Ovary (tissue), 9 donors: ENCODE measurements around the gene HOXA11. TPM values are rescaled to one million over a fixed set of nuclear protein-coding genes. Genes with fewer than 3 reads are reported as not detected.

Source experiments
- DNase-seq, 5 donors: peaks; one replicate each; pipeline ENCODE4 v3.0.0-alpha.2; 2019 to 2020
- H3K27ac ChIP-seq, 2 donors: fragments of 200-600 bp; one replicate each; pipeline versions ENCODE4 v1.5.1 to v1.8.0; 2019 to 2022
- H3K27me3 ChIP-seq: fragments of 200-600 bp; one replicate; pipeline ENCODE4 v1.8.0; 2022
- H3K36me3 ChIP-seq: fragments of 200-600 bp; sonication (generic); one replicate; pipeline ENCODE4 v1.5.1; 2019
- H3K4me1 ChIP-seq: one replicate; pipeline ENCODE4 v1.8.1; 2013; ENCODE audit warnings: mild to moderate bottlenecking, moderate library complexity; ENCODE audit not compliant: insufficient read depth
- H3K4me3 ChIP-seq: fragments of 200-600 bp; sonication (generic); one replicate; pipeline ENCODE4 v1.5.1; 2017
- H3K9me3 ChIP-seq, 2 donors: fragments of 200-600 bp in 1 of 2; sonication (generic) in 1 of 2; one replicate each; pipeline versions ENCODE4 v1.5.1 to v1.8.1; 2013 to 2019; ENCODE audit warnings: mild to moderate bottlenecking in 1 of 2, moderate library complexity in 1 of 2
- CTCF ChIP-seq, 3 donors: fragments of 450-650 bp in 2 of 3; fragments of 200-600 bp in 1 of 3; IDR thresholded peaks; one replicate each; pipeline versions ENCODE4 v1.5.1 to v1.8.0; 2016 to 2022; ENCODE audit warnings: antibody characterized with exemption in 3 of 3, mild to moderate bottlenecking in 1 of 3
- EP300 ChIP-seq: sonication (generic); formaldehyde crosslinking; IDR thresholded peaks from one replicate; pipeline ENCODE4 v1.6.1; 2017; ENCODE audit warnings: antibody characterized with exemption
- POLR2A ChIP-seq: fragments of 450-650 bp; IDR thresholded peaks from one replicate; pipeline ENCODE4 v1.6.1; 2017; ENCODE audit warnings: antibody characterized with exemption, mild to moderate bottlenecking, moderate library complexity
- WGBS, 3 donors: extraction: QIAGEN DNeasy Blood & Tissue Kit in 1 of 3; methylation state at CpG; one replicate each; pipeline versions ENCODE4 v1.1.5 to v1.1.7; 2013 to 2017; 5-methylcytosine and 5-hydroxymethylcytosine counted together
- intact Hi-C, 4 donors: fragments of 100-400 bp; cut with DNase I; formaldehyde crosslinking; loops; one replicate each; pipeline versions ENCODE4 v1.11.0 to v1.15.1; 2022 to 2023
- polyA plus RNA-seq, 2 donors: library from polyadenylated mRNA; stranded (reverse); fragments of 200-250 nt in 1 of 2; fragments of 350-450 nt in 1 of 2; fragmentation: Illumina TruSeq in 1 of 2; extraction: RNeasy Lipid Tissue Mini Kit (QIAGEN cat#74804) in 1 of 2; gene quantifications; one replicate each; pipeline ENCODE4 v1.2.3, GENCODE V29; 2013 to 2014
- total RNA-seq, 7 donors: library from RNA; depleted of rRNA in 2 of 7; stranded (reverse); fragments of >200 nt in 2 of 7; fragmentation: NEBNext Ultra II Directional in 3 of 7; extraction: Animal tissue kit (Norgen Biotek cat#: 25700) in 3 of 7; gene quantifications; one replicate each; pipeline versions ENCODE4 v1.1.0 to v1.2.4, GENCODE V29; 2016 to 2023
- donor health status: DM: no; HTN: no; CAD: no; lungs with moderate emphysema.
- donor health status: DM: no; HTN: no; CAD: no.
- donor health status: Bipolar disorder and iron deficiency.
- donor health status: DM: yes; HTN: yes; CAD: no.
- donor health status: DM: no; HTN: no; CAD: no.
- donor health status: DM: yes; HTN: yes; CAD: no.

HOXA11 gene
- total and polyA plus RNA-seq, 9 donors, result 0.11 to 2.0 (median 0.91) TPM; not detected in 3

GRCh38 chr7:27165089-27165995 is 19.7 kb downstream of the HOXA11 start, which contains the start of gene HOXA9:
HOXA9 (minus strand) TSS chr7:27165537; CDS start chr7:27165457, 80 bp downstream.
- WGBS, 3 donors, result 4 to 5% (median 5%) methylated on average over 75 to 82 of the region's 82 CpGs
- Histone ChIP-seq H3K9me3 (no peaks in the 10 kb centered on the region), H3K4me1 (peaks cover 2% of the 10 kb centered on the region), H3K27ac (no peak within 1 kb of the TSS), H3K4me3 (peak within 1 kb of the TSS; percentile 53), H3K36me3 (no peaks in the 10 kb centered on the region), H3K27me3 (peaks cover 18% of the 10 kb centered on the region)
- TF ChIP-seq POLR2A, result no peak
- TF ChIP-seq CTCF (IDR thresholded peaks at IDR 0.05), result no peak
- no peak for TF ChIP-seq EP300
- intact Hi-C loops, result loop anchor here in 3 of 4 donors (5.0 to 10.0 kb wide), 3 partner anchors 791 to 1281 kb away; no protein-coding TSS in a partner anchor
- no peak for DNase-seq

- Histone ChIP-seq H3K4me1 (peaks cover 2% of the 10 kb centered on the region), H3K27ac (no peak overlapping the region), H3K9me3 (no peaks in the 10 kb centered on the region), H3K36me3 (no peaks in the 10 kb centered on the region), H3K4me3 (peak overlapping the region; percentile 53), H3K27me3 (peaks cover 11% of the 10 kb centered on the region)
- intact Hi-C loops, result loop anchor here (5.0 to 10.0 kb wide), 5 partner anchors 790 to 1280 kb away; no protein-coding TSS in a partner anchor
- WGBS, 3 donors, result 8 to 14% (median 8%) methylated on average over 44 to 47 of the region's 47 CpGs
- no peak for TF ChIP-seq EP300
- TF ChIP-seq POLR2A, result no peak
- no peak for TF ChIP-seq CTCF (IDR thresholded peaks at IDR 0.05)
- DNase-seq, result no peak
Observed at GRCh38 chr7:27164367-27165088, 20.5 kb downstream of the HOXA11 start.

GRCh38 chr7:27164045-27164366 is 21.0 kb downstream of the HOXA11 start:
- DNase-seq, result no peak

More at GRCh38 chr7:27164045-27164366, 21.0 kb downstream of the HOXA11 start:
- Histone ChIP-seq H3K4me3 (peak overlapping the region; percentile 53), H3K27ac (no peak overlapping the region), H3K4me1 (peaks cover 2% of the 10 kb centered on the region), H3K36me3 (no peaks in the 10 kb centered on the region), H3K9me3 (no peaks in the 10 kb centered on the region), H3K27me3 (peaks cover 11% of the 10 kb centered on the region)
- WGBS, 3 donors, result 49 to 59% (median 54%) methylated on average over 12 of the region's 12 CpGs
- intact Hi-C loops, result loop anchor here in 3 of 4 donors (5.0 to 10.0 kb wide), 4 partner anchors 789 to 1279 kb away; no protein-coding TSS in a partner anchor
- no peak for TF ChIP-seq EP300
- TF ChIP-seq CTCF (IDR thresholded peaks at IDR 0.05), result no peak
- TF ChIP-seq POLR2A, result no peak
